GM21360 (cell line): ENCODE results near the gene CACNB2.
"Not testable (repeated sequence)": the region's sequence is repeated elsewhere in the genome, so short reads cannot be mapped to it uniquely, and the experiment has no call there.

Experiments used
- ATAC-seq: cut with Tn5 transposase; IDR thresholded peaks from one replicate; pipeline ENCODE4 v1.9.1; 2021; ENCODE audit warnings: mild to moderate bottlenecking, moderate library complexity; ENCODE audit not compliant: unreplicated experiment

CACNB2 gene

GRCh38 chr10:18144928-18145327 is 4.7 kb downstream of the CACNB2 start:
- ATAC-seq = no peak

- no peak for ATAC-seq
Measured at GRCh38 chr10:18145652-18146051, 5.4 kb downstream of the CACNB2 start.

- no peak for ATAC-seq
Measured at GRCh38 chr10:18149196-18149800, 9.1 kb downstream of the CACNB2 start.

- ATAC-seq = no peak
Measured at GRCh38 chr10:18151356-18151890, 11.2 kb downstream of the CACNB2 start.

- ATAC-seq = not testable (repeated sequence)
Measured at GRCh38 chr10:18153381-18153780, 13.2 kb downstream of the CACNB2 start.

GRCh38 chr10:18155321-18155720 is 15.1 kb downstream of the CACNB2 start:
- no peak for ATAC-seq

GRCh38 chr10:18156797-18157196 is 16.6 kb downstream of the CACNB2 start:
- ATAC-seq = not testable (repeated sequence)

GRCh38 chr10:18157881-18158280 is 17.7 kb downstream of the CACNB2 start:
- no peak for ATAC-seq

GRCh38 chr10:18158773-18159265 is 18.6 kb downstream of the CACNB2 start:
- no peak for ATAC-seq

GRCh38 chr10:18159557-18159956 is 19.3 kb downstream of the CACNB2 start:
- no peak for ATAC-seq

GRCh38 chr10:18162021-18162627 is 21.9 kb downstream of the CACNB2 start:
- no peak for ATAC-seq

GRCh38 chr10:18164093-18164492 is 23.9 kb downstream of the CACNB2 start:
- no peak for ATAC-seq

GRCh38 chr10:18164748-18165361 is 24.6 kb downstream of the CACNB2 start:
- ATAC-seq = no peak

- ATAC-seq = no peak
Measured at GRCh38 chr10:18178854-18179483, 38.7 kb downstream of the CACNB2 start.

GRCh38 chr10:18179891-18180290 is 39.7 kb downstream of the CACNB2 start:
- ATAC-seq = no peak

- not testable (repeated sequence) for ATAC-seq
Measured at GRCh38 chr10:18181382-18181781, 41.2 kb downstream of the CACNB2 start.

- no peak for ATAC-seq
Measured at GRCh38 chr10:18185621-18186020, 45.4 kb downstream of the CACNB2 start.

- no peak for ATAC-seq
Measured at GRCh38 chr10:18190840-18191239, 50.6 kb downstream of the CACNB2 start.

GRCh38 chr10:18194634-18195033 is 54.4 kb downstream of the CACNB2 start:
- no peak for ATAC-seq

GRCh38 chr10:18195060-18195799 is 55.0 kb downstream of the CACNB2 start:
- no peak for ATAC-seq
